NB4 (cell line): Measurements from ENCODE around the gene OBSL1.

ENCODE experiments used
- DNase-seq: peaks from one replicate; pipeline ENCODE4 v3.0.0; 2010; ENCODE audit warnings: low read depth
- H3K4me3 ChIP-seq: one replicate; pipeline ENCODE4 v1.5.1; 2011; ENCODE audit warnings: mild to moderate bottlenecking, low read depth, low read length, moderate library complexity
- MYC ChIP-seq: IDR thresholded peaks from 2 replicates; pipeline ENCODE4 v1.6.1; 2011; ENCODE audit warnings: low read depth, low read length
- POLR2A ChIP-seq: IDR thresholded peaks from 2 replicates; pipeline ENCODE4 v1.6.1; 2011; ENCODE audit warnings: mild to moderate bottlenecking; ENCODE audit not compliant: insufficient read length; ENCODE audit errors: extremely low read depth
- TF ChIP-seq, protein P1 (sequence below): IDR thresholded peaks from 2 replicates; pipeline ENCODE4 v1.6.1; 2011; ENCODE audit warnings: low read depth, low read length
- TF ChIP-seq, protein P2 (sequence below): IDR thresholded peaks from one replicate; pipeline ENCODE4 v1.5.1; 2012; ENCODE audit warnings: low read depth, low read length

Gene OBSL1

DNA sequence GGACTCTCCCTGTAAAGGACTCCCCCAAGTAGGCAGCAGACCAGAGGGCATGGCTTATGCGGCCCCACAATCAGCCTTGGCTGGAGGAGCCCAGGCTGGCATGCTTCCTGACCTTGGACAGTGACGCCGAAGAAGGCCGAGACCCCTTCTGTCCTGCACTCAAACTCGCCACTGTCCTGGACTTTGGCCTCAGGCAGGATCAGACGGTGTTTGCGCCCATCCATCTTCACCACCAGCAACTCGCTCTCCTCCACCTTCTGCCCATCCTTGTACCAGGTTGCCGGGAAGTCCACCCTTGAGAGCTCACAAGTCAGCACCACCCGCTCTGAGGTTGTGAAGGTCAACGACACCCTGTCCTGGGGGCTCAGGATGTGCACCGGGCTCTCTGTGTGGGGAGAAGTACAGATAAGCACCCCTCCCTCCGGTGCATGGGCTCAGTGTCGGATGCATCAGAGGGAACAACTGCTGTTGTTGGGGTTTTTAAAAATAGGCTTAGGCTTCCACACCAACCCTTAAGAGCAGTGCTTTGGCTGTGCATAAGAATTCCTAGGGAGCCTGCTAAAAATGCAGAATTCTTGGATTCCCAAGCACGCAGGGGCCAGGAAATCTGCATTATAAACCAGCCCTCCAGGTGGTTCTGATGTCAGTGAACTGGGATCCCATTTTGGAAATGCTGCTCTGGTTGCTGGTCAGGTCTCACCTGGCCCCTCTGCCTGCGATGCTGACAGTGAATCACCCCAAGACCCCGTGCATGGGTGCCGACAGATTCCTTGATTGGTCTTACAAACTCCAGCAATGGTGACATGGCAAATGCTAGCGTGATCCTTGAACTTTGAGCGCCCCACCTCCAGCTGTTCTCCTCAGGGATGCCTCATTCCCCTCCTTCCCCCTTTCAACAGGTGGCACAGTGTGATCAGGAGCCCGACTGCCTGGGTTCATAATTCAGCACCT, 5.9 kb downstream of the OBSL1 start:
- TF ChIP-seq POLR2A (no peak), MYC (no peak)
- TF ChIP-seq, protein P1, sequence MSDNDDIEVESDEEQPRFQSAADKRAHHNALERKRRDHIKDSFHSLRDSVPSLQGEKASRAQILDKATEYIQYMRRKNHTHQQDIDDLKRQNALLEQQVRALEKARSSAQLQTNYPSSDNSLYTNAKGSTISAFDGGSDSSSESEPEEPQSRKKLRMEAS: no peak
- TF ChIP-seq, protein P2, sequence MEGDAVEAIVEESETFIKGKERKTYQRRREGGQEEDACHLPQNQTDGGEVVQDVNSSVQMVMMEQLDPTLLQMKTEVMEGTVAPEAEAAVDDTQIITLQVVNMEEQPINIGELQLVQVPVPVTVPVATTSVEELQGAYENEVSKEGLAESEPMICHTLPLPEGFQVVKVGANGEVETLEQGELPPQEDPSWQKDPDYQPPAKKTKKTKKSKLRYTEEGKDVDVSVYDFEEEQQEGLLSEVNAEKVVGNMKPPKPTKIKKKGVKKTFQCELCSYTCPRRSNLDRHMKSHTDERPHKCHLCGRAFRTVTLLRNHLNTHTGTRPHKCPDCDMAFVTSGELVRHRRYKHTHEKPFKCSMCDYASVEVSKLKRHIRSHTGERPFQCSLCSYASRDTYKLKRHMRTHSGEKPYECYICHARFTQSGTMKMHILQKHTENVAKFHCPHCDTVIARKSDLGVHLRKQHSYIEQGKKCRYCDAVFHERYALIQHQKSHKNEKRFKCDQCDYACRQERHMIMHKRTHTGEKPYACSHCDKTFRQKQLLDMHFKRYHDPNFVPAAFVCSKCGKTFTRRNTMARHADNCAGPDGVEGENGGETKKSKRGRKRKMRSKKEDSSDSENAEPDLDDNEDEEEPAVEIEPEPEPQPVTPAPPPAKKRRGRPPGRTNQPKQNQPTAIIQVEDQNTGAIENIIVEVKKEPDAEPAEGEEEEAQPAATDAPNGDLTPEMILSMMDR: no peak
- H3K4me3 ChIP-seq: no peak overlapping the region
- no peak for DNase-seq

DNA sequence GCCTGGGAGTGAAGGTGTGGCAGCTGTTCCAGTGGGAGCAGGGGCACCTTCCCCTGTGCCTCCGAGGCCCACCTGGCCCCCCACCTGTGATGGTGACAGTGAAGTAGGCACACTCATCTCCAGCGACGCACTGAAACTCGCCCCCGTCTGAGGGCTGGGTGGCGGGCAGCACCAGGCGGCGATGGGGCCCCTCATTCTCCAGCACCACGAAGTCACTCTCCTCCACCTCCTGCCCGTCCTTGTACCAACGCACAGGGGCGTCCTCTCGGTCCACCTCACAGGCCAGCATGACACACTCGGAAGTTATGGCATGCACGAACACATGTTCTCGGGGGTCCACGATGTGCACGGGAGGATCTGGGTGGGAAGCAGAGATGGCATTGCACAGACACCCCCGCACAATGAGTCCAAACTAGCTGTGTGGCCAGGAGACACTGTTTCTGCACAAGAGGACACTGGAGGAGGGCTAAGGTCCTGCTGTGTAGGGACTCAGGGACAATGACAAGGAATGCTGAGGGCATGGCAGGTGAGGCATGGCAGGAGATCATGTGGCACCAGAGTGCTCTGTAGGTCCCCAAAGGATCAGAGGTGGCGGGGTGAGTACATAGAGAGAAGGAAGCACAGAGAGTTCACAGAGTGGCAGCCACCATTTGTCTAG, 7.9 kb downstream of the OBSL1 start:
- no peak for DNase-seq
- TF ChIP-seq, protein P1: no peak
- TF ChIP-seq, protein P2: no peak
- TF ChIP-seq MYC (no peak), POLR2A (no peak)

DNA sequence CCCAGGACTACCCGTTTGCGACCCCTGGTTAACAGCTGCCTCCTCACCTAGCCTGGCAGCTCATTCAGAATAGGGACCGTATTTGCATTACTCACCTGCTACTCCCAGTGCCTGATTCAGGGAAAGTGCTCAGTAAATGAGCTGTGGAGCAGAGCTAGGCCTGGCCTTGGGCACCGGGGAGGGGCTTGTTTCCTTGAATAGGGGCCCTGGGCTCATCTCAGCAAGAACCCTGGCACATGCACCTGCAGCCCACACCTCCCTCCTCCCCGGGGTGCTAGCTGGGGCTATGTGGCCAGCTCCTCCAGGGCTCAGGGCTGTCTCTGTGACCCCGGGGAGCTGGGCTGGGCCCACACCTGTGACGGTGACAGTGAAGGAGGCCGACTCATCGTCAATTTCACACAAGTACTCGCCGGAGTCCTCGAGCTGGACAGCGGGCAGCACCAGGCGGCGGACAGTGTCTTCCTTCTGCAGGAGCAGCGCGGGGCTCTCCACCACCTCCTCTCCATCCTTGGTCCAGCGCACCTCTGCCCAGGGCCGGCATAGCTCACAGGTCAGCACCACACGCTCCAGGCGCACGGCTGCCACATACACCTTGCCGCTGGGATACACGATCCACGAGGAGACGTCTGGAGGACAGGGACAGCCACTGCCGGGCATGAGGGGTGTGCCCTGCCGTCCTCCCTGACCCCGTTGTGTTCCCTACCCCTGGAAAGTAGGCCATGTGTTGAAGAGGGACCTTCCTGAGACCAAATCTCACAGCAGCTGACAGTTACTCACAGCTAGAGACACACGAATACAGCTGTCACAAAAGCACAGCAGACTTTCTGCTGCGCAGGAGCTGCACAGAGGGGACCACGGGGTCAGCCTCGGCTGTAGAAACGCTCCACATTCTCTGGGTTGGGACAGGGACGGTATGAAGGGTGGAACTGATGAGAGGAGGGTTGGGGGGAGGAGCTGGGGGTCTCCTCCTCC, 9.0 kb downstream of the OBSL1 start:
- no peak for DNase-seq
- TF ChIP-seq, protein P2: no peak
- TF ChIP-seq POLR2A (no peak), MYC (no peak)
- TF ChIP-seq, protein P1: no peak
- H3K4me3 ChIP-seq: no peak overlapping the region

More for the DNA sequence above, 7.9 kb downstream of the OBSL1 start:
- no peak overlapping the region for H3K4me3 ChIP-seq

DNA sequence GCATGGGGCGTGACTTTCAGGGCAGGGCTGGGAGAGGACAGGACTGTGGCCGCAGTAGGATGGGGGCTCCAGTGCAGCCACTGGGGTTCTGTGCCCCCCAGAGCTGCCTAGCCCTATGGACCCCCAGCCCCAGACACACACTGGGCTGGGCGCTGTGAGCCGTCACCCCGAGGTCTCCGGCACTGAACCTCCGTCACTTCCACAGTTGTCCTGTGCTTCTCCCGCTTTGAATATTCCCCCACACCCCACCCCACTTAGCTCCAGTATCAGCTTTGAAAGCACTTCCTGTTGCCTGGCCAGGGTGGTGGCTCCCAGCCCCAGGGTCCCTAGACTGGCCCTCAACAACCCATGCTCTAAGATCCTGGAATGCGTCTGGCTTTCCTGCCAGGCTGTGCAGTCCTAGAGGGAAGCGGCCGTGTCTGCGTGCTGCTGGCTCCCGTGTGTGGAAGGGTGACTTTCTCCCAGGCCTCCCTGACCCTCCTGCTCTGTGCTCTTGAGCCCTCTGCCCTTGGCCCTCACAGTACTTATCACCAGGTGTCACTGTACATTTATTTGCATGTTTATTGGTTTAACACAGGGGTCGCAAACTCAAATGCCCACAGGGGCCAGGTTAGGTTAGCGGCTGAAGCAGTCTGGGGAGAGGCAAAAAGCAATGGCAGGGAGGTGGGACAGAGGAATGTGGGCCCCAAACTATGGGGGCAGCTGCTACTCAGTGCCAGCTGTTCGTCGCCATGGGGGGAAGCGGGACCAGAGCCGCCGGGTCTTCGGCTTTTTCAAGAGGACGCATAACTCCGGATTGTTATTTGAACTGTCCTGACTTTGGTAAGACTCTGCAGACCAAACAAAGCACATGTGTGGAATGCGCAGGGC, 9.9 kb downstream of the OBSL1 start:
- no peak for DNase-seq
- H3K4me3 ChIP-seq: no peak overlapping the region
- TF ChIP-seq, protein P2: no peak
- TF ChIP-seq POLR2A (no peak), MYC (no peak)
- TF ChIP-seq, protein P1: no peak

DNA sequence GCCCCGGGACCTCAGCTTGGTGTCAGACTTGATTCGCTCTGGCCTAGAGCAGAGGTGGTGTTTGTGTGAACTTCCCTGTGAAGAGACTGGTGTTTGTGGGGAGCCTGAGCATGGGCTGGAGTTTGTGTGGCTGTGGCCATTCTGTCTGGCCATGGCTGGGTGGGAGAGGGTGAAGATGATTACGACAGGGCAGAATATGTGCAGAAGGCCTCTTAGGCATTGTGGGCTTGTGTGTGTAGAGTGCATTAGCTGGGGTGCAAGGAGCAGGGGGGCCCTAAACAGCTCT, 10.5 kb downstream of the OBSL1 start:
- no peak overlapping the region for H3K4me3 ChIP-seq
- TF ChIP-seq, protein P1: no peak
- no peak for TF ChIP-seq POLR2A
- TF ChIP-seq, protein P2: no peak
- no peak for TF ChIP-seq MYC
- no peak for DNase-seq
